Rectal smooth muscle tissue (tissue), 1 donor: Measurements from ENCODE around the gene GLB1L2.

ENCODE experiments used
- H3K27ac ChIP-seq: one replicate; pipeline ENCODE4 v1.7.0; 2013; ENCODE audit warnings: low read depth, low read length, inconsistent platforms
- H3K27me3 ChIP-seq: one replicate; pipeline ENCODE4 v1.7.0; 2013; ENCODE audit warnings: low read length; ENCODE audit not compliant: control insufficient read depth, insufficient read depth
- H3K36me3 ChIP-seq: one replicate; pipeline ENCODE4 v1.7.0; 2013; ENCODE audit warnings: low read length; ENCODE audit not compliant: control insufficient read depth, insufficient read depth
- H3K4me1 ChIP-seq: one replicate; pipeline ENCODE4 v1.7.0; 2013; ENCODE audit warnings: low read length; ENCODE audit not compliant: control insufficient read depth, insufficient read depth
- H3K4me3 ChIP-seq: one replicate; pipeline ENCODE4 v1.7.0; 2013; ENCODE audit warnings: low read length
- H3K9ac ChIP-seq: one replicate; pipeline ENCODE4 v1.7.0; 2013; ENCODE audit warnings: low read length

Gene GLB1L2

GRCh38 chr11:134365011-134365925 lies 33.5 kb downstream of the GLB1L2 start:
- H3K27me3 ChIP-seq: no peaks in the 10 kb centered on the region
- H3K4me3 ChIP-seq: no peak overlapping the region
- H3K9ac ChIP-seq: no peak overlapping the region
- H3K4me1 ChIP-seq: no peaks in the 10 kb centered on the region
- no peak overlapping the region for H3K27ac ChIP-seq
- no peaks in the 10 kb centered on the region for H3K36me3 ChIP-seq

- Histone ChIP-seq H3K27me3 (no peaks in the 10 kb centered on the region), H3K4me3 (no peak overlapping the region), H3K27ac (no peak overlapping the region), H3K36me3 (no peaks in the 10 kb centered on the region), H3K4me1 (no peaks in the 10 kb centered on the region), H3K9ac (no peak overlapping the region)
Measured at GRCh38 chr11:134366254-134366653, 34.5 kb downstream of the GLB1L2 start.

GRCh38 chr11:134367781-134368180 lies 36.0 kb downstream of the GLB1L2 start:
- Histone ChIP-seq H3K4me3 (no peak overlapping the region), H3K27me3 (no peaks in the 10 kb centered on the region), H3K4me1 (no peaks in the 10 kb centered on the region), H3K27ac (no peak overlapping the region), H3K36me3 (no peaks in the 10 kb centered on the region), H3K9ac (no peak overlapping the region)

GRCh38 chr11:134369656-134370525 lies 38.1 kb downstream of the GLB1L2 start:
- no peaks in the 10 kb centered on the region for H3K4me1 ChIP-seq
- H3K4me3 ChIP-seq: no peak overlapping the region
- no peaks in the 10 kb centered on the region for H3K36me3 ChIP-seq
- H3K27ac ChIP-seq: no peak overlapping the region
- no peak overlapping the region for H3K9ac ChIP-seq
- H3K27me3 ChIP-seq: no peaks in the 10 kb centered on the region

- Histone ChIP-seq H3K4me1 (no peaks in the 10 kb centered on the region), H3K4me3 (no peak overlapping the region), H3K9ac (no peak overlapping the region), H3K27me3 (no peaks in the 10 kb centered on the region), H3K36me3 (no peaks in the 10 kb centered on the region), H3K27ac (no peak overlapping the region)
Measured at GRCh38 chr11:134370526-134371435, 39.0 kb downstream of the GLB1L2 start.

- no peaks in the 10 kb centered on the region for H3K27me3 ChIP-seq
- H3K36me3 ChIP-seq: no peaks in the 10 kb centered on the region
- H3K4me3 ChIP-seq: no peak overlapping the region
- no peak overlapping the region for H3K27ac ChIP-seq
- H3K4me1 ChIP-seq: no peaks in the 10 kb centered on the region
- H3K9ac ChIP-seq: no peak overlapping the region
Measured at GRCh38 chr11:134371436-134372185, 39.8 kb downstream of the GLB1L2 start.

GRCh38 chr11:134372536-134372935 lies 40.7 kb downstream of the GLB1L2 start:
- no peaks in the 10 kb centered on the region for H3K4me1 ChIP-seq
- H3K27ac ChIP-seq: no peak overlapping the region
- no peak overlapping the region for H3K9ac ChIP-seq
- no peaks in the 10 kb centered on the region for H3K27me3 ChIP-seq
- H3K4me3 ChIP-seq: no peak overlapping the region
- H3K36me3 ChIP-seq: no peaks in the 10 kb centered on the region

- Histone ChIP-seq H3K4me3 (no peak overlapping the region), H3K9ac (no peak overlapping the region), H3K36me3 (no peaks in the 10 kb centered on the region), H3K27ac (no peak overlapping the region), H3K27me3 (no peaks in the 10 kb centered on the region), H3K4me1 (no peaks in the 10 kb centered on the region)
Measured at GRCh38 chr11:134372961-134373360, 41.2 kb downstream of the GLB1L2 start.

GRCh38 chr11:134373591-134374052 lies 41.8 kb downstream of the GLB1L2 start:
- H3K4me1 ChIP-seq: no peaks in the 10 kb centered on the region
- no peak overlapping the region for H3K4me3 ChIP-seq
- H3K9ac ChIP-seq: no peak overlapping the region
- H3K27ac ChIP-seq: no peak overlapping the region
- no peaks in the 10 kb centered on the region for H3K27me3 ChIP-seq
- no peaks in the 10 kb centered on the region for H3K36me3 ChIP-seq

GRCh38 chr11:134374171-134374570 lies 42.4 kb downstream of the GLB1L2 start:
- no peak overlapping the region for H3K27ac ChIP-seq
- H3K4me1 ChIP-seq: no peaks in the 10 kb centered on the region
- no peak overlapping the region for H3K4me3 ChIP-seq
- H3K9ac ChIP-seq: no peak overlapping the region
- no peaks in the 10 kb centered on the region for H3K36me3 ChIP-seq
- H3K27me3 ChIP-seq: no peaks in the 10 kb centered on the region

GRCh38 chr11:134374891-134375550 lies 43.2 kb downstream of the GLB1L2 start:
- H3K4me1 ChIP-seq: no peaks in the 10 kb centered on the region
- no peak overlapping the region for H3K27ac ChIP-seq
- H3K9ac ChIP-seq: no peak overlapping the region
- H3K27me3 ChIP-seq: no peaks in the 10 kb centered on the region
- H3K4me3 ChIP-seq: no peak overlapping the region
- no peaks in the 10 kb centered on the region for H3K36me3 ChIP-seq
